Measurements from ENCODE around the gene CLASRP.
A peak's percentile ranks its signal among the peaks of the same experiment; 100 is the strongest.

CLASRP gene

DNA sequence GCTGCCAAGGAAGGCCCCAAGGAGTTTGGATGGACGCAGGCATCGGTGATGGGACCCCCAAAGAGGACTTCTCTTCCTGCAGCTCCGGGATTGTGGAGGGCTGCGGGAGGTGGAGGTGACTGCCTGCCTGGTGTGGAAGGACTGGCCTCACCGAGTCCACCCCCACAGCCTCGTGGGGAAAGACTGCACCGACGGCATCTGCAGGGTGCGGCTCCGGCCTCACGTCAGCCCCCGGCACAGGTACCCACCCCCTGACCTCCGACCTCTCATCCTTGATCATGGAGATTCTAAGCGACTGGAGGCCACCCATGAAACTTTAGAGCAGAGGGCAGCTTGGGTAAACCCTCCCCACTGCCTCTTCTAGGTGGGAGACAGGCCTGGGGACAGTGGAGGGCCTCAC lies 16.9 kb upstream of the CLASRP start:
- H3K4me3 ChIP-seq (ENCODE audit: low read depth, low read length) = no peak overlapping the region
- H3K27ac ChIP-seq (ENCODE audit: low read depth, low read length) = no peak overlapping the region
- H3K27me3 ChIP-seq (ENCODE audit: insufficient read depth, low read length) = no peaks in the 10 kb centered on the region
- no peaks in the 10 kb centered on the region for H3K4me1 ChIP-seq (ENCODE audit: control insufficient read depth, insufficient read depth, low read length, unreplicated experiment)
- H3K36me3 ChIP-seq (ENCODE audit: insufficient read depth, low read length) = no peaks in the 10 kb centered on the region
- no peak overlapping the region for H2AFZ ChIP-seq (ENCODE audit: low read length, unreplicated experiment)
- no peaks in the 10 kb centered on the region for H3K79me2 ChIP-seq (ENCODE audit: control insufficient read depth, insufficient read depth, low read length, unreplicated experiment)

DNA sequence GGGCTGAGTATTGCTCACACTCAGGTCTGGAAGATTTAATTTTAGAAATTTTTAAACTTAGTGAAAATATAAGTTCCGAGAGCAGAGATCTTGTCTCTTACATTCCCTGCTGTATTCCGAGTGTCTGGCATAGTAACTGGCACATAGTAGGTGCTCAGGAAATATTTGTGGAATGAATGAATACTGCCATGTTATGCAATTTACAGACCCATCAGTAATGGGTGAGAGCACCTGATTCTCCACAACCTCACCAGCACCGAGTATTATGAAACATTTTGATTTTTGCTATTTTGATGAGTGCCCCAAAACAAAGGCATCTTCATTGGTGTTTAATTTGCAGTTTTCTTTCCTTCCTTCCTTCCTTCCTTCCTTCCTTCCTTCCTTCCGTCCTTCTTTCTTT lies 15.8 kb upstream of the CLASRP start:
- no peak overlapping the region for H3K27ac ChIP-seq (ENCODE audit: low read depth, low read length)
- no peaks in the 10 kb centered on the region for H3K4me1 ChIP-seq (ENCODE audit: control insufficient read depth, insufficient read depth, low read length, unreplicated experiment)
- H3K36me3 ChIP-seq (ENCODE audit: insufficient read depth, low read length) = no peaks in the 10 kb centered on the region
- H3K4me3 ChIP-seq (ENCODE audit: low read depth, low read length) = no peak overlapping the region
- no peaks in the 10 kb centered on the region for H3K27me3 ChIP-seq (ENCODE audit: insufficient read depth, low read length)
- H2AFZ ChIP-seq (ENCODE audit: low read length, unreplicated experiment) = no peak overlapping the region
- no peaks in the 10 kb centered on the region for H3K79me2 ChIP-seq (ENCODE audit: control insufficient read depth, insufficient read depth, low read length, unreplicated experiment)

DNA sequence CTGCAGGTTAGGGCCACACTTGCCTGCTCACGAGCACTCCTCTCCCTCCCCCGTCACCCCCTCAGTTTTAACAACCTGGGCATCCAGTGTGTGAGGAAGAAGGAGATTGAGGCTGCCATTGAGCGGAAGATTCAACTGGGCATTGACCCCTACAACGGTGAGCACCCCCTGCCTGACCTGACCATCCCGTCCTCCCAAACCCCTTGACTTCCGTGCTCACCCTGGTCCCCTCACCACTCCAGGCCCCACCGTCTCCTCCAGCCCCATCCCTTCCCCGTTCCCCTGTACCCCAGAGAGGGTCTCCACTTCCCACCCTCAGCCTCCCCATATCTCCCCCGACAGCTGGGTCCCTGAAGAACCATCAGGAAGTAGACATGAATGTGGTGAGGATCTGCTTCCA lies 13.6 kb upstream of the CLASRP start:
- no peaks in the 10 kb centered on the region for H3K79me2 ChIP-seq (ENCODE audit: control insufficient read depth, insufficient read depth, low read length, unreplicated experiment)
- H2AFZ ChIP-seq (ENCODE audit: low read length, unreplicated experiment) = no peak overlapping the region
- H3K4me1 ChIP-seq (ENCODE audit: control insufficient read depth, insufficient read depth, low read length, unreplicated experiment) = no peaks in the 10 kb centered on the region
- H3K27ac ChIP-seq (ENCODE audit: low read depth, low read length) = no peak overlapping the region
- H3K36me3 ChIP-seq (ENCODE audit: insufficient read depth, low read length) = no peaks in the 10 kb centered on the region
- no peaks in the 10 kb centered on the region for H3K27me3 ChIP-seq (ENCODE audit: insufficient read depth, low read length)
- no peak overlapping the region for H3K4me3 ChIP-seq (ENCODE audit: low read depth, low read length)

DNA sequence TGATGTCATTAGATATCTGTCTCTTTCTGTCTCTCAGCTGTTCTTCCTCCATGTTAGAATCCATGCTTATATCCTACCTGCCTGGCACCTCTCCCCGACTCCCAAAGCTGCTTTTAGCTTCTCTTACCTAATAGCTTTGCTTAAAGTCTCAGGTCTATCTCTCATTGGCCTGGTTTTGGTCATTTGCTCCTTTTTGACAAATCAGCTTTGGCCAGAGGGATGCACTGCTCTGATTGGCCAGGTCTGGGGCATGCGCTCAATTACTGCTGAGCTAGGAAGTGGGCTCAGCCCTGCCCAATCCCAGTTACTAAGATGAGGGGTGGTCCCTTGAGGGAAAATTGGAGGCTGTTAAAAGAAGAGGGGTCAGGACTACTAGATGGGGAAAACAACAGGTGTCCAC lies 11.5 kb upstream of the CLASRP start:
- H3K27ac ChIP-seq (ENCODE audit: low read depth, low read length) = no peak overlapping the region
- no peak overlapping the region for H3K4me3 ChIP-seq (ENCODE audit: low read depth, low read length)
- 0 out of 2 replicates have a peak, but pooled peaks cover 6% of the 10 kb centered on the region for H3K36me3 ChIP-seq (ENCODE audit: insufficient read depth, low read length)
- no peak overlapping the region for H2AFZ ChIP-seq (ENCODE audit: low read length, unreplicated experiment)
- H3K27me3 ChIP-seq (ENCODE audit: insufficient read depth, low read length) = no peaks in the 10 kb centered on the region
- no peaks in the 10 kb centered on the region for H3K79me2 ChIP-seq (ENCODE audit: control insufficient read depth, insufficient read depth, low read length, unreplicated experiment)
- no peaks in the 10 kb centered on the region for H3K4me1 ChIP-seq (ENCODE audit: control insufficient read depth, insufficient read depth, low read length, unreplicated experiment)

DNA sequence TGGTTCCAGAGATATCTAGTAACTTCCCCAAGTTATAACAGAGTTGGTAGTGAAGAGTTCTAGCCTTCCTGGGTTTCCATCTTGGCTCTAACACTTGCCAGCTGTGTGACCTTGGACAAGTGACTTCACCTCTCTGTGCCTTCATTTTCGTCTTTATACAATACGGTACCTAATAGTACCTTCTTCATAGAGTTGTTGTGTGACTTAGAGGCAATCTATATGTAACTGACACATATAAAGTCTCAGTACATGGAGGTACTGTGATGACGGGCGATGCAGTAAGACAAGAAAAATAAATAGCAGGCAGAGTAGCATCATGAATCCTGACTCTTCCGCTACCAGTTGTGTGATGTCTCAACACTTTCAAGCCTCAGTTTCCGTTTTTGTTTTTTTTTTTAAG lies 8.0 kb upstream of the CLASRP start:
- peaks cover 13% of the 10 kb centered on the region; the same call in 1 of the 2 replicates for H3K36me3 ChIP-seq (ENCODE audit: insufficient read depth, low read length)
- no peaks in the 10 kb centered on the region for H3K4me1 ChIP-seq (ENCODE audit: control insufficient read depth, insufficient read depth, low read length, unreplicated experiment)
- no peaks in the 10 kb centered on the region for H3K27me3 ChIP-seq (ENCODE audit: insufficient read depth, low read length)
- no peak overlapping the region for H2AFZ ChIP-seq (ENCODE audit: low read length, unreplicated experiment)
- H3K4me3 ChIP-seq (ENCODE audit: low read depth, low read length) = no peak overlapping the region
- no peaks in the 10 kb centered on the region for H3K79me2 ChIP-seq (ENCODE audit: control insufficient read depth, insufficient read depth, low read length, unreplicated experiment)
- no peak overlapping the region for H3K27ac ChIP-seq (ENCODE audit: low read depth, low read length)

DNA sequence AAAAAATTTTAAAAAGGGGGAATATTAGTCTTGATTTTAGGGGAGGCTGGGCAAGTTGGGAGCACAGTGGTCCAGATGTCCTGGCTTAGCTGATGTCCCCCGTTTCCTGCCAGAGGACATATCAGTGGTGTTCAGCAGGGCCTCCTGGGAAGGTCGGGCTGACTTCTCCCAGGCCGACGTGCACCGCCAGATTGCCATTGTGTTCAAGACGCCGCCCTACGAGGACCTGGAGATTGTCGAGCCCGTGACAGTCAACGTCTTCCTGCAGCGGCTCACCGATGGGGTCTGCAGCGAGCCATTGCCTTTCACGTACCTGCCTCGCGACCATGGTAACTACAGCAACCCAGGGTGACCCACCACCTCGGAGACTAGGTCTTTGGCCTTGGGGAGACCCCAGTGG lies 6.4 kb upstream of the CLASRP start:
- no peak overlapping the region for H3K4me3 ChIP-seq (ENCODE audit: low read depth, low read length)
- no peak overlapping the region for H3K27ac ChIP-seq (ENCODE audit: low read depth, low read length)
- no peaks in the 10 kb centered on the region for H3K27me3 ChIP-seq (ENCODE audit: insufficient read depth, low read length)
- H2AFZ ChIP-seq (ENCODE audit: low read length, unreplicated experiment) = no peak overlapping the region
- H3K4me1 ChIP-seq (ENCODE audit: control insufficient read depth, insufficient read depth, low read length, unreplicated experiment) = no peaks in the 10 kb centered on the region
- peaks cover 14% of the 10 kb centered on the region; the same call in 1 of the 2 replicates for H3K36me3 ChIP-seq (ENCODE audit: insufficient read depth, low read length)
- no peaks in the 10 kb centered on the region for H3K79me2 ChIP-seq (ENCODE audit: control insufficient read depth, insufficient read depth, low read length, unreplicated experiment)

DNA sequence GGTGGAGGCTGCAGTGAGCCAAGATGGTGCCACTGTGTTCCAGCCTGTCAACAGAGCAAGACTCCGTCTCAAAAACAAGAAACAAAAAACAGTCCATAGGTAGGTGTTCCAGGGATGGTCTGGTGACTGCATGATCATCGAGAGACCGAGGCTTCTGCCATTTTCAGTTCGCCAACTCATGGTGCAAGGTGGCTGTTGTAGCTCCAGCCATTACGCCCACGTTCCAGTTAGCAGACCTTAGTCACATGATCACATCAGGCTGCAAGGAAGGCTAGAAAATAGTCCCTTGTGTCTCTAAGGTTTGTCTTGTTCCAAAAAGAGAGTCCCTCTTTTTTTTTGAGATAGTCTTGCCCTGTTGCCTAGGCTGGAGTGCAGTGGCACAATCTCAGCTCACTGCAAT lies 3.1 kb upstream of the CLASRP start:
- no peak overlapping the region for H3K4me3 ChIP-seq (ENCODE audit: low read depth, low read length)
- H3K27me3 ChIP-seq (ENCODE audit: insufficient read depth, low read length) = no peaks in the 10 kb centered on the region
- peaks cover 15% of the 10 kb centered on the region for H3K79me2 ChIP-seq (ENCODE audit: control insufficient read depth, insufficient read depth, low read length, unreplicated experiment)
- H3K36me3 ChIP-seq (ENCODE audit: insufficient read depth, low read length) = peaks cover 21% of the 10 kb centered on the region; the same call in 1 of the 2 replicates
- peaks cover 12% of the 10 kb centered on the region for H3K4me1 ChIP-seq (ENCODE audit: control insufficient read depth, insufficient read depth, low read length, unreplicated experiment)
- H3K27ac ChIP-seq (ENCODE audit: low read depth, low read length) = no peak overlapping the region
- H2AFZ ChIP-seq (ENCODE audit: low read length, unreplicated experiment) = no peak overlapping the region

DNA sequence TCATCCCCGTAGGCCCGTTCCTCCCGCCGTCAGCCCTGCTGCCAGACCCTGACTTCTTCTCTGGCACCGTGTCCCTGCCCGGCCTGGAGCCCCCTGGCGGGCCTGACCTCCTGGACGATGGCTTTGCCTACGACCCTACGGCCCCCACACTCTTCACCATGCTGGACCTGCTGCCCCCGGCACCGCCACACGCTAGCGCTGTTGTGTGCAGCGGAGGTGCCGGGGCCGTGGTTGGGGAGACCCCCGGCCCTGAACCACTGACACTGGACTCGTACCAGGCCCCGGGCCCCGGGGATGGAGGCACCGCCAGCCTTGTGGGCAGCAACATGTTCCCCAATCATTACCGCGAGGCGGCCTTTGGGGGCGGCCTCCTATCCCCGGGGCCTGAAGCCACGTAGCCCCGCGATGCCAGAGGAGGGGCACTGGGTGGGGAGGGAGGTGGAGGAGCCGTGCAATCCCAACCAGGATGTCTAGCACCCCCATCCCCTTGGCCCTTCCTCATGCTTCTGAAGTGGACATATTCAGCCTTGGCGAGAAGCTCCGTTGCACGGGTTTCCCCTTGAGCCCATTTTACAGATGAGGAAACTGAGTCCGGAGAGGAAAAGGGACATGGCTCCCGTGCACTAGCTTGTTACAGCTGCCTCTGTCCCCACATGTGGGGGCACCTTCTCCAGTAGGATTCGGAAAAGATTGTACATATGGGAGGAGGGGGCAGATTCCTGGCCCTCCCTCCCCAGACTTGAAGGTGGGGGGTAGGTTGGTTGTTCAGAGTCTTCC lies 1.3 kb upstream of the CLASRP start:
- Histone ChIP-seq H3K36me3 (ENCODE audit: insufficient read depth, low read length) (peaks cover 18% of the 10 kb centered on the region; the same call in 1 of the 2 replicates), H3K4me3 (ENCODE audit: low read depth, low read length) (no peak overlapping the region), H3K4me1 (ENCODE audit: control insufficient read depth, insufficient read depth, low read length, unreplicated experiment) (peaks cover 12% of the 10 kb centered on the region), H3K27ac (ENCODE audit: low read depth, low read length) (no peak overlapping the region), H3K79me2 (ENCODE audit: control insufficient read depth, insufficient read depth, low read length, unreplicated experiment) (peaks cover 30% of the 10 kb centered on the region), H3K27me3 (ENCODE audit: insufficient read depth, low read length) (no peaks in the 10 kb centered on the region), H2AFZ (ENCODE audit: low read length, unreplicated experiment) (no peak overlapping the region)

DNA sequence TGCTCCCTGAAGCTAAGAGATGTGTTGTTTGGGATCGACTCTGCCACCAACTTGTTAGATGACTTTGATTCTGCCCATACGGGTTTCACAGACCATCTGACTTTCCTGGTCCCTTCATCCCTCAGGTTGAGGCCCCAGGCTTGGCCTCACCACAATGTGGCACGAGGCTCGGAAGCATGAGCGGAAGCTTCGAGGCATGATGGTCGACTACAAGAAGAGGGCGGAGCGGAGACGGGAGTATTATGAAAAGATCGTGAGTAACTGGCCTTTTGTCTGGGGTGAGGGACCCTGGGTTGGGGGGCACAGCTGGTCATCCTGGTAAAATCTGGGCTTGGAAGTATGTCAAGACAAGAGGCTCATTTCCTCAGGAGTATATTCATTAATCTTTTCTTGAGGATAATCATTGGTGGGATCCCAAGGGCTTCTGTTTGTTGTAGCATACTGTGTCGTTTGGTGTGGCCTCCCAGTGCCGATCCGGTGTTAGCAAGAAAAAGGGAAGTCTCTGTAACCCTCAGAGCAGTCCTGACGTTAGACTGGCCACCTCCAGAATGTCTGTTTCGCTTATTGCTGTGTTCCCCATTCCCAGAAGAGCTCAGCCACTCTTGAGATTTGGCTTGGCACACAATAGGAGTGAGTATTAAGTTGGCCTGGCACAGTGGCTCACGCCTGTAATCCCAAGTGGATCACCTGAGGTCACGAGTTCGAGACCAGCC lies 1.4 kb downstream of the CLASRP start:
- H3K36me3 ChIP-seq (ENCODE audit: insufficient read depth, low read length) = peaks cover 14% of the 10 kb centered on the region; the same call in 1 of the 2 replicates
- H2AFZ ChIP-seq (ENCODE audit: low read length, unreplicated experiment) = no peak overlapping the region
- peaks cover 12% of the 10 kb centered on the region for H3K4me1 ChIP-seq (ENCODE audit: control insufficient read depth, insufficient read depth, low read length, unreplicated experiment)
- H3K79me2 ChIP-seq (ENCODE audit: control insufficient read depth, insufficient read depth, low read length, unreplicated experiment) = peaks cover 45% of the 10 kb centered on the region
- H3K4me3 ChIP-seq (ENCODE audit: low read depth, low read length) = peak overlapping the region; percentile 84
- no peak overlapping the region for H3K27ac ChIP-seq (ENCODE audit: low read depth, low read length)
- H3K27me3 ChIP-seq (ENCODE audit: insufficient read depth, low read length) = no peaks in the 10 kb centered on the region

DNA sequence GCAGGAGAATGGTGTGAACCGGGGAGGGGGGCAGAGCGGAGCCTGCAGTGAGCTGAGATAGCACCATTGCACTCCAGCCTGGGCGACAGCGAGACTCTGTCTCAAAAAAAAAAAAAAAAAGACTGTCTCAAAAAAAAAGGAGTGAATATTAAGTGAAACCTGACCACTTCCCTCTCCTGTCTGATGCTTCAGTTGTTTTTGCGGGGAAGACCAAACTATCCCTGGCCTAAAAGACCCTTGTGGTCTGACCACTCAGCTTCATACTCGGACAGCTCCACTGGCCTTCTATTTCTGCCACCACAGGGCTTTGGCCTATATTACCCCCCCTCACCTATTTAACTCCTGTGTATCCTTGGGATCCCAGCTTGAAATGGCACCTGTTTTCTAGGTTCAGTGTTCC lies 2.3 kb downstream of the CLASRP start:
- H3K27me3 ChIP-seq (ENCODE audit: insufficient read depth, low read length) = no peaks in the 10 kb centered on the region
- H2AFZ ChIP-seq (ENCODE audit: low read length, unreplicated experiment) = no peak overlapping the region
- peaks cover 53% of the 10 kb centered on the region for H3K79me2 ChIP-seq (ENCODE audit: control insufficient read depth, insufficient read depth, low read length, unreplicated experiment)
- H3K4me3 ChIP-seq (ENCODE audit: low read depth, low read length) = no peak overlapping the region
- H3K27ac ChIP-seq (ENCODE audit: low read depth, low read length) = no peak overlapping the region
- 0 out of 2 replicates have a peak, but pooled peaks cover 10% of the 10 kb centered on the region for H3K36me3 ChIP-seq (ENCODE audit: insufficient read depth, low read length)
- H3K4me1 ChIP-seq (ENCODE audit: control insufficient read depth, insufficient read depth, low read length, unreplicated experiment) = peaks cover 12% of the 10 kb centered on the region

All from ACC112 (cell line).